Endodermal cell (in vitro differentiated cells): ENCODE results near the gene PREX1. TPM values are rescaled to one million over a fixed set of nuclear protein-coding genes. Genes with fewer than 3 reads are reported as not detected.

Experiments used
- DNase-seq: peaks from one replicate; pipeline ENCODE4 v3.0.0-alpha.2; 2017
- H3K27ac ChIP-seq: 2 replicates; pipeline ENCODE4 v1.5.1; 2013; ENCODE audit warnings: mild to moderate bottlenecking, low read depth, low read length, moderate library complexity
- H3K27me3 ChIP-seq: 2 replicates; pipeline ENCODE4 v1.6.1; 2013; ENCODE audit warnings: mild to moderate bottlenecking, low read length, moderate library complexity; ENCODE audit not compliant: insufficient read depth, control insufficient read depth, poor library complexity, severe bottlenecking
- H3K36me3 ChIP-seq: 2 replicates; pipeline ENCODE4 v1.7.0; 2013; ENCODE audit warnings: mild to moderate bottlenecking, low read length, moderate library complexity; ENCODE audit not compliant: control insufficient read depth, insufficient read depth
- H3K4me1 ChIP-seq: one replicate; pipeline ENCODE4 v1.7.0; 2013; ENCODE audit warnings: low read length; ENCODE audit not compliant: control insufficient read depth, insufficient read depth
- H3K4me3 ChIP-seq: 2 replicates; pipeline ENCODE4 v1.5.1; 2013; ENCODE audit warnings: mild to moderate bottlenecking, low read length, moderate library complexity
- H3K9ac ChIP-seq: 2 replicates; pipeline ENCODE4 v1.6.1; 2013; ENCODE audit warnings: mild to moderate bottlenecking, low read length, moderate library complexity; ENCODE audit not compliant: poor library complexity, severe bottlenecking; ENCODE audit errors: extremely low read depth
- H3K9me3 ChIP-seq: 2 replicates; pipeline ENCODE4 v1.6.1; 2013; ENCODE audit warnings: mild to moderate bottlenecking, low read length, moderate library complexity; ENCODE audit not compliant: control insufficient read depth
- H3K27ac Mint-ChIP-seq: 2 replicates; pipeline ENCODE4 v1.8.0; 2020; ENCODE audit warnings: mixed read lengths
- H3K27me3 Mint-ChIP-seq: 2 replicates; pipeline ENCODE4 v1.8.0; 2021; ENCODE audit warnings: mild to moderate bottlenecking, mixed read lengths; ENCODE audit not compliant: insufficient read depth
- H3K36me3 Mint-ChIP-seq: 2 replicates; pipeline ENCODE4 v1.8.0; 2020; ENCODE audit warnings: low read depth, mixed read lengths
- H3K4me1 Mint-ChIP-seq: 2 replicates; pipeline ENCODE4 v1.8.0; 2020; ENCODE audit warnings: mixed read lengths
- H3K4me3 Mint-ChIP-seq: 2 replicates; pipeline ENCODE4 v1.8.0; 2020; ENCODE audit warnings: mild to moderate bottlenecking, moderate library complexity, mixed read lengths
- H3K9me3 Mint-ChIP-seq: 2 replicates; pipeline ENCODE4 v1.8.0; 2020; ENCODE audit warnings: mild to moderate bottlenecking, mixed read lengths
- WGBS, 2 experiments: methylation state at CpG; one replicate each; pipeline versions ENCODE4 v1.1.5 to v1.1.7; 2013; ENCODE audit warnings: missing lambda C conversion rate in 2 of 2, mixed read lengths in 1 of 2; ENCODE audit not compliant: insufficient coverage in 1 of 2, insufficient read length in 1 of 2; 5-methylcytosine and 5-hydroxymethylcytosine counted together
- total RNA-seq, 2 donors: library from RNA; stranded (reverse); fragmentation: NEBNext Ultra II Directional in 1 of 2; extraction: Animal tissue kit (Norgen Biotek cat#: 25700) in 1 of 2; gene quantifications; 2 replicates in 1 of 2; 3 replicates in 1 of 2; pipeline ENCODE4 v1.2.1, GENCODE V29; 2021
- TF ChIP-seq, protein P1 (sequence below): fragments of 200-600 bp; sonication (generic); conservative IDR thresholded peaks from 2 replicates; pipeline ENCODE4 v1.5.0; 2021; ENCODE audit warnings: antibody characterized with exemption, mild to moderate bottlenecking

Gene PREX1
- total RNA-seq, 2 donors from 2014 or later: 65.3 to 70.5 TPM

DNA sequence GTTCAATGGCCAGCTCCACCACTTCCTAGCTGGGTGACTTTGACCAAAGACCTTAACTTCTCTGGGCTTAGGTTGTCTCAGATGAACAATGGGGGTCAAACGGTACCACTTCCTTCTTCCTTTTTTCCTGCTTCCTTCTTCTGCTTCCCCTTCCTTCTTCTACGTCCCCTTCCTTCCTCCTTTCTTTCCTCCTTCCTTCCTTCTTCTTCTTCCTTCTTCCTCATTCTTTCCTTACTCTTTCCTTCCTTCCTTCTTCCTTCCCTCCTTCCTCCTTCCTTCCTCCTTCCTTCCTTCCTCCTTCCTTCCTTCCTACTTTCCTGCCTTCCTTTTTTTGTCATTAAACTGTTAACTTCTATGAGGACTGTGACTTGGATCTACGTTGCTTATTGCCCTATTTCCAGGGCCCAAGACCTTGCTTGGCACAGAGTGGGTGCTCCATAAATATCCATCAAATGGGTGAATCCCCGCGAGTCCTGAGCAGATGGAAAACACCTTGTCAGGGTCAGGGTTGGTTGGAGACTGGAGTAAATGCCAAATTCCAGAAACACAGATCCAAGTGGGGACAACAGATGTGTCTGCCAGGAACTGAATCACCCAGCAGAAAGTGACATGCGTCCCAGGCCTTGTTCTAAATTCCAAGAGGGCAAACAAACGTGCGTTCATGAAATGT is 243.3 kb downstream of the PREX1 start:
- DNase-seq: no peak
- H3K36me3 ChIP-seq: no peaks in the 10 kb centered on the region
- Mint-ChIP-seq H3K4me3 (no peak overlapping the region), H3K27me3 (no peaks in the 10 kb centered on the region), H3K4me1 (peaks cover 7% of the 10 kb centered on the region), H3K9me3 (peaks cover 9% of the 10 kb centered on the region), H3K27ac (no peak overlapping the region), H3K36me3 (no peaks in the 10 kb centered on the region)
- no peaks in the 10 kb centered on the region for H3K4me1 ChIP-seq
- H3K4me3 ChIP-seq: no peak overlapping the region
- no peak overlapping the region for H3K27ac ChIP-seq
- H3K9me3 ChIP-seq: no peaks in the 10 kb centered on the region
- H3K27me3 ChIP-seq: no peaks in the 10 kb centered on the region
- 89 to 90% methylated on average over 8 of the region's 8 CpGs for WGBS, 2 experiments
- TF ChIP-seq, protein P1, sequence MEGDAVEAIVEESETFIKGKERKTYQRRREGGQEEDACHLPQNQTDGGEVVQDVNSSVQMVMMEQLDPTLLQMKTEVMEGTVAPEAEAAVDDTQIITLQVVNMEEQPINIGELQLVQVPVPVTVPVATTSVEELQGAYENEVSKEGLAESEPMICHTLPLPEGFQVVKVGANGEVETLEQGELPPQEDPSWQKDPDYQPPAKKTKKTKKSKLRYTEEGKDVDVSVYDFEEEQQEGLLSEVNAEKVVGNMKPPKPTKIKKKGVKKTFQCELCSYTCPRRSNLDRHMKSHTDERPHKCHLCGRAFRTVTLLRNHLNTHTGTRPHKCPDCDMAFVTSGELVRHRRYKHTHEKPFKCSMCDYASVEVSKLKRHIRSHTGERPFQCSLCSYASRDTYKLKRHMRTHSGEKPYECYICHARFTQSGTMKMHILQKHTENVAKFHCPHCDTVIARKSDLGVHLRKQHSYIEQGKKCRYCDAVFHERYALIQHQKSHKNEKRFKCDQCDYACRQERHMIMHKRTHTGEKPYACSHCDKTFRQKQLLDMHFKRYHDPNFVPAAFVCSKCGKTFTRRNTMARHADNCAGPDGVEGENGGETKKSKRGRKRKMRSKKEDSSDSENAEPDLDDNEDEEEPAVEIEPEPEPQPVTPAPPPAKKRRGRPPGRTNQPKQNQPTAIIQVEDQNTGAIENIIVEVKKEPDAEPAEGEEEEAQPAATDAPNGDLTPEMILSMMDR: no peak
- no peak overlapping the region for H3K9ac ChIP-seq

DNA sequence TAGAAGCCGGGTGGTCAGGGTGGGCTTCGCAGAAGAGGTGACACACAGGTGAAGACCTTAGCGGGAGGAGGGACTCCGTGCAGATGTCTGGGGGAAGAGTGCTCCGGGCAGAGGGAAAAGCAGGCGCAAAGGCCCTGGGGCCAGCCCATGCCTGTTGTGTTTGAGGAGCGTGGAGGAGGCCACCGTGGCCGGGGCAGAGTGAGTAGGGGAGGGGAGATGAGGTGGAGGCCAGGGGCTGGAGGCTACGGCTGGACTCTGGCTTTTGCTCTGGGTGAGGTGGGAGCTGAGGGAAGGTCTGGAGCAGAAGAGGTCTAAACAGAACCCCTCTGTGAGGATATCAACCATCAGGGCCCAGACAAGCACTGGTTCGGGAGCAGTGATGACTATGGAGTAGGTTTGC is 244.0 kb downstream of the PREX1 start:
- peaks cover 7% of the 10 kb centered on the region for H3K4me1 Mint-ChIP-seq
- Histone ChIP-seq H3K9me3 (no peaks in the 10 kb centered on the region), H3K4me3 (no peak overlapping the region), H3K27me3 (no peaks in the 10 kb centered on the region), H3K36me3 (no peaks in the 10 kb centered on the region), H3K27ac (no peak overlapping the region), H3K4me1 (no peaks in the 10 kb centered on the region), H3K9ac (no peak overlapping the region)
- WGBS, 2 experiments: 83 to 86% methylated on average over 10 to 11 of the region's 11 CpGs
- TF ChIP-seq, protein P1: no peak
- DNase-seq: no peak
- peaks cover 9% of the 10 kb centered on the region for H3K9me3 Mint-ChIP-seq
- no peak overlapping the region for H3K27ac Mint-ChIP-seq
- H3K27me3 Mint-ChIP-seq: no peaks in the 10 kb centered on the region
- H3K36me3 Mint-ChIP-seq: no peaks in the 10 kb centered on the region
- no peak overlapping the region for H3K4me3 Mint-ChIP-seq

DNA sequence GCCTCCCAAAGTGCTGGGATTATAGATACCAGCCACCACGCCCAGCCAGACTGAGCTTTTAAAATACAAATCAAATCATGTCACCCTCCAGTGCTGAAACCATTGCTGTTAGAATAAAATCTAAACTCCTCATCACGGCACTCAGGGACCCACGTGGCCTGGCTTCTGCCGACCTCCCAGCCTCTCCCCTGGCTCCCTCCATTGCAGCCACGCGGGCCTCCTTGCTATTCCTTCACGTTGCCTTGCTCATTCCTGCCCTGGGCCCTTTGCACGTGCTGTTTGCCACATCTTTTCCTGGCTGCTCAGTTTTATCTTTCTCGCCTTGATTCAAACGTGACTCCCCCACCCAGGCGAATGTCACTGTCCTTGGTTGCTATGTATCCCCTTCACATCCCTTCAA is 244.6 kb downstream of the PREX1 start:
- 91 to 92% methylated on average over 10 to 11 of the region's 11 CpGs for WGBS, 2 experiments
- Histone ChIP-seq H3K27ac (no peak overlapping the region), H3K9me3 (no peaks in the 10 kb centered on the region), H3K4me3 (no peak overlapping the region), H3K9ac (no peak overlapping the region), H3K27me3 (no peaks in the 10 kb centered on the region), H3K36me3 (no peaks in the 10 kb centered on the region), H3K4me1 (no peaks in the 10 kb centered on the region)
- H3K4me3 Mint-ChIP-seq: no peak overlapping the region
- H3K27ac Mint-ChIP-seq: no peak overlapping the region
- H3K36me3 Mint-ChIP-seq: no peaks in the 10 kb centered on the region
- peaks cover 7% of the 10 kb centered on the region for H3K4me1 Mint-ChIP-seq
- no peak for DNase-seq
- TF ChIP-seq, protein P1: no peak
- H3K27me3 Mint-ChIP-seq: no peaks in the 10 kb centered on the region
- peaks cover 7% of the 10 kb centered on the region for H3K9me3 Mint-ChIP-seq
